ENCODE measurements around the gene LEFTY2. TPM values are rescaled to one million over a fixed set of nuclear protein-coding genes. Genes with fewer than 3 reads are reported as not detected.
"Not testable (repeated sequence)": the region's sequence is repeated elsewhere in the genome, so short reads cannot be mapped to it uniquely, and the experiment has no call there.

The LEFTY2 gene
- polyA plus RNA-seq, 1 donor from 2014 or later = 0.20 TPM

DNA sequence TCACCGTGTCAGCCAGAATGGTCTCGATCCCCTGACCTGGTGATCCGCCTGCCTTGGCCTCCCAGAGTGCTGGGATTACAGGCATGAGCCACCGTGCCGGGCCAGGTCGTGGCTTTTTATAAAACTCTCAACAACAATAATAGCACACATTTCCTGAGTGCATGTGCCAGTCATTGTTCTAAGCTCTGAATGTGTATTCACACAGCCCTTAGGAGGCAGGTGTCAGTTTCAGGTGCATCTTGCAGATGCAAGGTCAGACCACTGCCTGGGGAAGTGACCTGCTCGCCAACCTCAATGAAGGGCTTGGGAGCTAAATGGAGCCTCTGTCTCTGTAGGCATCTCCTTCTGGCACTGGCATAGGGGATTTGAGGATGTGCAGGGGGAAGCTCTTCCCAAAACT is 1.6 kb upstream of the LEFTY2 start:
- H3K4me1 Mint-ChIP-seq = peaks cover 4 to 14% (median 13%) of the 10 kb centered on the region in 3 donors
- H3K9me3 Mint-ChIP-seq = no peaks in the 10 kb centered on the region
- peaks cover 3% of the 10 kb centered on the region for H3K27me3 Mint-ChIP-seq
- H3K36me3 Mint-ChIP-seq = no peaks in the 10 kb centered on the region
- H3K4me3 Mint-ChIP-seq = peak overlapping the region in 2 of 4 donors; percentile 46 to 51
- peak overlapping the region in 1 of 3 donors; percentile 46 for H3K27ac Mint-ChIP-seq

DNA sequence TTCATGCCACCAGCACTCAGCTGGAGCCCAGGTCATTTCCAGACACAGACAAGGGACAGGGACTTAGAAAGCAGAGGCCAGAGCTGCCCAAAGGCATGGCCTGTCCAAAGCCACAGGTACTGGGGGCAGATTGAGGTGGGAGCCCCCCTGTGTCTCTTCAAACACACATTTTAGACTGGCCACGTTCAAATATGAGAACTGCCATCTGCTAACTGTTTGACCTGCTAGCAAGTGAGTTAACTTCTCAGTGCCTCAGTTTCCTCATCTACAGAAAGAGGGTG is 862 bp upstream of the LEFTY2 start:
- Mint-ChIP-seq H3K4me1 (peaks cover 4 to 14% (median 12%) of the 10 kb centered on the region in 3 donors), H3K27me3 (peaks cover 3% of the 10 kb centered on the region)

DNA sequence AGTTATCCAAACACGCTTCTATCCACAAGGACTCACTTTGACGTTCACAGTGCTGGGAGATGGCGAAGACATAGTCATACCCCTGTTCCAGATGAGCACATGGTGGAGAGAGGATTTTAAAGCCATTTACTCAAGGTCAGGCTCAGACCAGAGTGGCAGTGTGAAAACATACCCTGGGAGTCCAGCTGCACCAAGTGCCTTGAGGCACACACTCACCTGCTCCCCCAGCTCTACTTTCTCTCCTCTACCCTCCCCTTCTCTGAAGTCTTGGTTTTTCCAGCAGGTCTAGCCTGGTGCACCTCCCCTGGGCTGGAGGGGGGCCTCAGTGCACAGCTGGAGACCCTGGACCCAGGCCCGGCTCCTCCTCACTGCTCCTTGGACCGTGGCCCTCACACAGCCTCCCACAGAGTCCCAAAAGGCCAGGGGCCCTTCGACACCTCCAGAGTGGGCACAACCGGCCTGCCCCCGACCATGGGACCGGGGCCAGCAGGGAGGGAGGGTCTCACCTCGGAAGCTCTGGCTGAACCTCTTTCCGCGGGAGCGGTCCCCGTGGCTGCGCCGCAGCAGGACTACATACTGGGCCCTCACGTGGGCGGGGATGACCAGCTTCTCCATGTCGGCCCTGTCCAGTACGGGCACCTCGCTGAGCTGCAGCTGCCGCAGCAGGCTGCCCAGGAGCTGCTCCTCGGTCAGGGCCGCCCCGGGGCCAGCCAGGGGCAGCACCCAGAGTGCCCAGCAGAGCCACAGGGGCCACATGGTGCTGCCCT is 452 bp downstream of the LEFTY2 start:
- Mint-ChIP-seq H3K36me3 (no peaks in the 10 kb centered on the region), H3K4me3 (no peak overlapping the region), H3K4me1 (peaks cover 4 to 16% (median 14%) of the 10 kb centered on the region in 3 donors), H3K27ac (no peak overlapping the region), H3K9me3 (no peaks in the 10 kb centered on the region), H3K27me3 (peaks cover 3% of the 10 kb centered on the region)

More for the DNA sequence above, 862 bp upstream of the LEFTY2 start:
- Mint-ChIP-seq H3K36me3 (no peaks in the 10 kb centered on the region), H3K9me3 (no peaks in the 10 kb centered on the region), H3K27ac (peak overlapping the region in 1 of 3 donors; percentile 16), H3K4me3 (peak overlapping the region in 2 of 4 donors; percentile 8 to 43)

DNA sequence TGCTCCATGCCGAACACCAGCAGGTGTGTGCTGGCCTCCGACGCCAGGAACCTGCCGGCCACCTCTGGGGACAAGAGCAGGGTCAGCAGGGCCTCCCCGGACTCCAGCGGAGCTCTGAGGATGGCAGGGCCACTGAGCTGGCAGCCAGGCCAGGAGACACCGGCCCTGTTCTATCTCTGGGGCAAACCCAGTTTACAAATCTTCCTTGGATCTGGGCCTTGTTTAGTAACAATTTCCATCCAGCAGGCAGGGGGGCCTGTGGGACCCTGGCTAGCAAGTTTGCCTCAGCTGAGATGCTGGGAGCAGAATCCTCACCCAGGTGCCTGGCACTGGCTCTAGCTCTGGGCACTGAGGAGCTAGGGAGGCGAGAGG is 1.1 kb downstream of the LEFTY2 start:
- peaks cover 4 to 11% (median 11%) of the 10 kb centered on the region in 3 donors for H3K4me1 Mint-ChIP-seq

DNA sequence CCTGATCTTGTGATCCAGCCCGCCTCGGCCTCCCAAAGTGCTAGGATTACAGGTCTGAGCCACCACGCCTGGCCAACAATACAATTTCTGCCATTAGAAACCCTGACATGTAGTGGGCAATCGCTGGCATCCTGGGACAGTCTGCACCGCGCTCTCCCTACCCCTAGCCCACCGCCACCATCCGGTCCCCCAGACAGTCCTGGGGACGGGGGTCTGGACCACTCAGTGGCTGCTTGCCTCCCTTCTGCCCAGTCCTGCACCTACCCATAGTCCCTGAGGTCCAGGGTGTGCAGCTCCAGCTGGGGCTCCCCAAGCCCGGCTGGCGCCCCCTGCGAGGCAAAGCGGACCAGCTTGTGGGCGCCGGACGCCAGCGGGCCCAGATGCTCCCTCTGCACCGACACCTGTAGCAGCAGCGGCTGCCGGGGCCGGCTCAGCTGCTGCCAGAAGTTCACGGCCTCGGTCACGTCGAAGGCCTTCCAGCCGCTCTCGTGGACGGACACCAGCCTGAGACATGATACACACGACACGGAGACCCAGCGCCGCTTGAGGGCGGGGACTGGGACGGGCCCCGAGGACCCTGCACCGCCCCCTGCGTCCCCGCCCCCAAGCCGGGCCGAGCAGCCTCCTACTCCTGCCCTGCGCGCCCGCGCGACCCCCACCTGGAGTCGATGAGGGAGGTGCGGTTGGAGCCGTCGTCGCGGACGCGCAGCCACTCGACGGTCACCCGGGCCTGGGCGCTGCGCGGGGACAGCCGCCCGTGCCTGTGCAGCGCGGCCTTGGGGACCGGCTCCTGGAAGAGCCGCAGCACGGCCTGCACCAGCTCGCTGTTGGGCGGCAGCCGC is 1.7 kb downstream of the LEFTY2 start:
- H3K9me3 Mint-ChIP-seq, H3K4me1 Mint-ChIP-seq, H3K36me3 Mint-ChIP-seq, H3K27me3 Mint-ChIP-seq, H3K27ac Mint-ChIP-seq, H3K4me3 Mint-ChIP-seq: not testable (repeated sequence)

More for the DNA sequence above, 1.1 kb downstream of the LEFTY2 start:
- H3K36me3 Mint-ChIP-seq, H3K9me3 Mint-ChIP-seq, H3K4me3 Mint-ChIP-seq, H3K27ac Mint-ChIP-seq, H3K27me3 Mint-ChIP-seq: not testable (repeated sequence)

DNA sequence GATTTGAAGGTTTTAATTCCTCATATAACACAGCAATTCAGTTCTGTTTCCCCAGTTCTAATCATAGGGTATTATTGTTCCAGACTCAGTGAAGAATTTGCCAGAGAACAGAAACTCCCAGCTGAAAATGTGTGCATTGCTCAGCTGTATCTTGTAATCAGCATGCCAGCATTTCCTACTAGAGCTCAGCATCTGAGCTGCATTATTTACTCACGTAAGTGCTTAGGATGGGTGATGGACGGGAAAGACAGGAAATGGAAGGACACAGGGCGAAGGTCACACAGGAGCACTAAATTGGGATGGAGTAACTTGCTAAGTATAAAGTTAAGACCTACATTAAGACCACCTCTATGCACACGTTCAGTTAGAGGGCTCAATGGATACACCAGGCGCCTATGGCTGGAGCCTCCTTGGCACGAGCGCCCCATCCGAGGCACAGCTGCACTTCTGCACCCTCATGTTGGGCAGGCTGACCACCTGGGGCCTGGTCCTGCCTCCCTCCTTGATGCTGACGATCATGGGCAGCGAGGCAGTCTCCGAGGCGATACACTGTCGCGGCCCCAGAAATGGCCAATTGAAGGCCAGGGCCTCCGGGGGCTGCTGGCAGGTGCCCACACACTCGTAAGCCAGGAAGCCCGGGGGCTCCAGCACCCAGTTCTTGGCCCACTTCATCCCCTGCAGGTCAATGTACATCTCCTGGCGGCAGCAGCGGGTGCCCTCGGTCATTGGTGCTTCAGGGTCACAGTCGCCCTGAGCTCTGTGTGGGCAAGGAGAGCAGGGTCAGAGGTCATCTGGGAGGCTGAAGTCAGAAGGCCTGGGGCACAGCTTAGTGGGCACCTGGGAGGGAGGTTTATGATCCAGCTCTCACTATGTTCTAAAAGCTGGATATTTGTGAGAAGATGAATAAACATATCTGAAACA is 3.7 kb downstream of the LEFTY2 start:
- H3K4me1 Mint-ChIP-seq = peaks cover 3 to 8% (median 4%) of the 10 kb centered on the region in 3 donors
- H3K9me3 Mint-ChIP-seq = no peaks in the 10 kb centered on the region
- H3K27me3 Mint-ChIP-seq = no peaks in the 10 kb centered on the region
- H3K36me3 Mint-ChIP-seq = no peaks in the 10 kb centered on the region
- H3K27ac Mint-ChIP-seq = no peak overlapping the region
- peak overlapping the region in 1 of 4 donors; percentile 55 for H3K4me3 Mint-ChIP-seq

DNA sequence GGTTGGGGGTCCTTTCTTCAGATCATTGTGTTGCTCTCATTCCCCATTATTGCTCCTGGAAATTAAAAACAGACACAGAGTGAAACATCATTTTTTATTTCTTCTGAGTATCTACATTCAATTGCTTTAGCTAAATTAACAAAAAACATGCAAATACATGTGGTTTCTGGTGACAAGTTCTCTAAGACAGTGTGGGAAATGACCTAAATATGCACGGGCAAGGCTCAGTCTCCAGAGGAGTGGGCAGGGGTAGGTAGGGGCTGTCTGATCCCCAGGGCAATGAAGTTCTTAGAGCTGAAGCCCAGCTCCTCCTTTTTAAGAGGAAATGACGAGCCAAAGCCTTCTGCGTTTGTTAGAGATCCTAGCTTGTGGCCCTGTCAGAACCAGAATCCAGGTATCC is 4.5 kb downstream of the LEFTY2 start:
- Mint-ChIP-seq H3K27ac (no peak overlapping the region), H3K4me1 (peaks cover 0 to 3% (median 3%) of the 10 kb centered on the region in 3 donors), H3K27me3 (no peaks in the 10 kb centered on the region), H3K9me3 (no peaks in the 10 kb centered on the region), H3K36me3 (no peaks in the 10 kb centered on the region), H3K4me3 (no peak overlapping the region)

DNA sequence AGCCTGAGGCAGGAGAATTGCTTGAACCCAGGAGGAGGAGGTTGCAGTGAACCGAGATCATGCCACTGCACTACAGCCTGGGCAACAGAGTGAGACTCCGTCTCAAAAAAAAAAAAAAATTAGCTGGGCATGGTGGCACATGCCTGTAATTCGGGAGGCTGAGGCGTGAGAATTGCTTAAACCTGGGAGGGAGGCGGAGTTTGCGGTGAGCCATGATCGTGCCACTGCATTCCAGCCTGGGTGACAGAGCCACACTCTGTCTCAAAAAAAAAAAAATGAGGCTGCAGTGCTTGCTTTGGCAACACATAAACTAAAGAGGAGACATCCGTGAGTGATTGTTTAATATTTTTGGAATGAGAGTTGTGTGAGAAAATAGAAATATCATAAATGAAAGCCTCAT is 4.9 kb downstream of the LEFTY2 start:
- H3K27ac Mint-ChIP-seq, H3K27me3 Mint-ChIP-seq, H3K9me3 Mint-ChIP-seq, H3K4me1 Mint-ChIP-seq, H3K36me3 Mint-ChIP-seq, H3K4me3 Mint-ChIP-seq: not testable (repeated sequence)

DNA sequence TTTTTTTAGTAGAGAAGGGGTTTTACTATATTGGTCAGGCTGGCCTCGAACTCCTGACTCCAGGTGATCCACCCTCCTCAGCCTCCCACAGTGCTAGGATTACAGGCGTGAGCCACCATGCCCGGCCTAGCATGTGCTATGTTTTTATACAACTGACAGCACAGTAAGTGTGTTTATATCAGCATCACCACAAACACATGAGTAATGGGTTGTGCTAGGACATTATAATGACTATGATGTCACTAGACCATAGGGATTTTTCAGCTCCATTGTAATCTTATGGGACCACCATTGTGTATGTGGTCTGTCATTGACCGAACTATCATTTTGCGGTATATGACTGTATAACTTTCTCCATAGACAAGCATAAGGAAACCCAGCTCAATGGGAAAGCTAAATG is 6.3 kb downstream of the LEFTY2 start:
- H3K27ac Mint-ChIP-seq = no peak overlapping the region
- H3K9me3 Mint-ChIP-seq = no peaks in the 10 kb centered on the region
- H3K27me3 Mint-ChIP-seq = no peaks in the 10 kb centered on the region
- H3K36me3 Mint-ChIP-seq = no peaks in the 10 kb centered on the region
- peaks cover 0 to 3% (median 2%) of the 10 kb centered on the region in 3 donors for H3K4me1 Mint-ChIP-seq
- peak overlapping the region in 1 of 4 donors; percentile 65 for H3K4me3 Mint-ChIP-seq

DNA sequence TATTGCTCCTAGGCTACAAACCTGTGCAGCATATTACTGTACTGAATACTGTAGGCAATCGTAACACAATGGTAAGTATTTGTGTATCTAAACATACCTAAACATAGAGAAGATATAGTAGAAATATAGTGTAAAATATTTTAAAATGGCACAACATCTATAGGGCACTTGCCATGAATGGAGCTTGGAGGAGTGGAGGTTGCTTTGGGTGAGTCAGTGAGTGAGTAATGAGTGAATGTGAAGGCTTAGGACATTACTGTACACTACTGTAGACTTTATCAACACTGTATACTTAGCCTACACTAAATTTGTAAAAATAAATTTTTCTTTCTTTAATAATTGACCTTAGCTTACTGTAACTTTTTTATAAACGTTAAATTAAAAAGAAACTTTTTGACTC is 7.9 kb downstream of the LEFTY2 start:
- Mint-ChIP-seq H3K4me3 (no peak overlapping the region), H3K27ac (no peak overlapping the region), H3K9me3 (no peaks in the 10 kb centered on the region), H3K36me3 (no peaks in the 10 kb centered on the region), H3K4me1 (peaks cover 0 to 3% (median 2%) of the 10 kb centered on the region in 3 donors), H3K27me3 (no peaks in the 10 kb centered on the region)

DNA sequence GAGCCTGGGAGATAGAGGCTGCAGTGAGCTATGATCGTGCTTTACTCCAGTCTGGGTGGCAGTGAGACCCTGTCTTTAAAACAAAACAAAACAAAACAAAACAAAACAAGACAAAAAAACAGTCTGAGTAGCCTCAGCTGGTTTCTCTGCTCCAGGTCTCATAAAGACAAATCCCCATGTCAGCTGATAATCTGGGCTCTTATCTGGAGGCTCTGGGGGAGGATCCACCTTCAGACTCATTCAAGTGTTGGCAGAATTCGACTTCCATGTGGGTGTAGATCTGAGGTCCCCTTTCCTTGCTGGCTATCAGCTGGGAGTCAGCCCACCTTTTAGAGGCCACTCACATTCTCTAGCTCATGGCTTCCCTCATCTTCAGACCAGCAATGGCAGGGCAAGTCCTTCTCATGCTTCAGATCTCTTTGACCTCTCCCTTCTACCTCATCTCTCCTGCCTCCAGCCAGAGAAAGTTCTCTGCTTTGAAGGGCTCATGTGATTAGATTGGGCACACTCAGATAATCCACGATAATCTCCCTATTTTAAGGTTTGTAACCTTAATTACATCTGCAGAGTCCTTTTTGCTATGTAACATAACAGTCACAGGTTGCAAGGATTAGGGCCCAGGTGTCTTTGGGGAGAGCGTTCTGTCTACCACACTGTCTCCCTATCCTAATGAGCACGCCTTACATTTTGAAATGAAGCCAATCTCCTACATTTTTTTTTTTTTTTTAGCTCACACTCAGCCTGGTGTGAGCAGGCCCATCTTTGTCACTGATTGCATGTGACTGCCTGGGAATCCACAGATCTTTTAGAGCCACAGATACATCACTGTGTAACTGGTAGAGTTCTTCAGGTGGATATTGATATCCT is 9.5 kb downstream of the LEFTY2 start:
- no peaks in the 10 kb centered on the region for H3K27me3 Mint-ChIP-seq
- peak overlapping the region in 1 of 3 donors; percentile 97 for H3K27ac Mint-ChIP-seq
- H3K4me3 Mint-ChIP-seq = peak overlapping the region in 2 of 4 donors; percentile 7 to 16
- H3K4me1 Mint-ChIP-seq = peaks cover 0 to 2% (median 2%) of the 10 kb centered on the region in 3 donors
- no peaks in the 10 kb centered on the region for H3K36me3 Mint-ChIP-seq
- no peaks in the 10 kb centered on the region for H3K9me3 Mint-ChIP-seq

DNA sequence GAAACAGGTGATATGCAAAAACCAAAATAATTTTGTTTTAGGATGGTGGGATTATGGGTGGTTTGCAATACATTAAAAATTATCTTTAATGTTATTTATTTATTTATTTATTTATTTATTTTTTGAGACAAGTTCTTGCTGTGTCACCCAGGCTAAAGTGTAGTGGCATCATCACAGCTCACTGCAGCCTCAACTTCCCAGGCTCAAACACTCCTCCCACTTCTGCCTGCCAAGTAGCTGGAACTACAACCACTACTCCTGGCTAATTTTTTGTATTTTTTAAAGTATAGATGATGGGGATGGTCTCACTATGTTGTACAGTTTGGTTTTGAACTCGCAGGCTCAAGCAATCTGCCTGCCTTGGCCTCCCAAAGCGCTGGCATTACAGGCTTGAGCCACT is 10.5 kb downstream of the LEFTY2 start:
- Mint-ChIP-seq H3K4me1 (no peaks in the 10 kb centered on the region), H3K27ac (no peak overlapping the region), H3K27me3 (no peaks in the 10 kb centered on the region), H3K4me3 (peak overlapping the region in 1 of 4 donors; percentile 47), H3K36me3 (no peaks in the 10 kb centered on the region), H3K9me3 (no peaks in the 10 kb centered on the region)

DNA sequence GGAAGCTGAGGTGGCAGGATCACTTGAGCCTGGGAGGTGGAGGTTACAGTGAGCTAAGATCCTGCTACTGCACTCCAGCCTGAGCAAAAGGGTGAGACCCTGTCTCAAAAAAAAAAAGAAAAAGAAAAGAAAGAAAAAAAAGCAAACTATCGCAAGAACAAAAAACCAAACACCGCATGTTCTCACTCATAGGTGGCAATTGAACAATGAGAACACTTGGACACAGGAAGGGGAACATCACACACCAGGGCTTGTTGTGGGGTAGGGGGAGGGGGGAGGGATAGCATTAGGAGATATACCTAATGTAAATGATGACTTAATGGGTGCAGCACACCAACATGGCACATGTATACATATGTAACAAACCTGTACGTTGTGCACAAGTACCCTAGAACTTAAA is 11.6 kb downstream of the LEFTY2 start:
- H3K4me1 Mint-ChIP-seq, H3K4me3 Mint-ChIP-seq, H3K27ac Mint-ChIP-seq, H3K27me3 Mint-ChIP-seq, H3K36me3 Mint-ChIP-seq, H3K9me3 Mint-ChIP-seq: not testable (repeated sequence)

Data from IgD-negative memory B cell (primary cell).